OCI-LY7 (cell line): Measurements from ENCODE around the gene AKAP13. TPM values are rescaled to one million over a fixed set of nuclear protein-coding genes. Genes with fewer than 3 reads are reported as not detected.

Experiments used
- BruUV-seq: library from RNA; stranded (reverse); fragments of 400-500 nt; replicated peaks from 2 replicates; lab custom pipeline; 2021; lab: Mats Ljungman, UMichigan
- CTCF ChIA-PET: fragments of 300-600 bp; sonication (Branson Sonifier 250); formaldehyde crosslinking; loops from one replicate; lab custom pipeline; 2022; ENCODE audit warnings: antibody characterized with exemption; ENCODE audit not compliant: unreplicated experiment; lab: Charles Lee
- POLR2A ChIA-PET: fragments of 300-600 bp; sonication (Branson Sonifier 250); formaldehyde crosslinking; loops from one replicate; lab custom pipeline; 2022; ENCODE audit warnings: antibody characterized with exemption; lab: Charles Lee
- DNase-seq: peaks from one replicate; pipeline ENCODE4 v3.0.0-alpha.2; 2015; ENCODE audit warnings: low spot score
- H2AFZ ChIP-seq: fragments of 200-600 bp; sonication (generic), shearing (Covaris generic); 2 replicates; pipeline ENCODE4 v1.6.1; 2014; ENCODE audit warnings: mild to moderate bottlenecking, antibody characterized with exemption, low read length, moderate library complexity
- H3K27ac ChIP-seq: fragments of 200-600 bp; sonication (generic); 2 replicates; pipeline ENCODE4 v1.5.1; 2014; ENCODE audit warnings: mixed run types, low read depth, mild to moderate bottlenecking, moderate library complexity, low read length, inconsistent platforms; ENCODE audit not compliant: poor library complexity, severe bottlenecking
- H3K36me3 ChIP-seq: fragments of 200-600 bp; sonication (generic); 2 replicates; pipeline ENCODE4 v1.6.1; 2014; ENCODE audit warnings: mild to moderate bottlenecking, antibody characterized with exemption, low read length, moderate library complexity, mixed read lengths; ENCODE audit not compliant: insufficient read depth
- H3K4me1 ChIP-seq: fragments of 200-600 bp; sonication (generic); 2 replicates; pipeline ENCODE4 v1.5.1; 2014; ENCODE audit warnings: mild to moderate bottlenecking, low read length; ENCODE audit not compliant: insufficient read depth, poor library complexity, severe bottlenecking
- H3K4me2 ChIP-seq: fragments of 200-600 bp; sonication (generic); 2 replicates; pipeline ENCODE4 v1.6.1; 2014; ENCODE audit warnings: mild to moderate bottlenecking, low read length
- H3K4me3 ChIP-seq: fragments of 200-600 bp; sonication (generic); 2 replicates; pipeline ENCODE4 v1.5.1; 2014; ENCODE audit warnings: mild to moderate bottlenecking, low read depth, low read length; ENCODE audit not compliant: poor library complexity, severe bottlenecking
- H3K79me2 ChIP-seq: fragments of 200-600 bp; sonication (generic); 2 replicates; pipeline ENCODE4 v1.6.1; 2016; ENCODE audit warnings: low read depth, mild to moderate bottlenecking, low read length, moderate library complexity, mixed read lengths; ENCODE audit not compliant: insufficient read depth
- H3K9me2 ChIP-seq: fragments of 200-600 bp; sonication (generic); 2 replicates; pipeline ENCODE4 v1.6.1; 2016; ENCODE audit warnings: mild to moderate bottlenecking, low read length, mixed read lengths; ENCODE audit not compliant: insufficient read depth
- H3K9me3 ChIP-seq: fragments of 200-600 bp; sonication (generic); 2 replicates; pipeline ENCODE4 v1.6.1; 2014; ENCODE audit warnings: mild to moderate bottlenecking, mixed run types, low read length, mixed read lengths
- H4K20me1 ChIP-seq: fragments of 200-600 bp; sonication (generic); 2 replicates; pipeline ENCODE4 v1.6.1; 2014; ENCODE audit warnings: mild to moderate bottlenecking, antibody characterized with exemption, low read length, moderate library complexity, mixed read lengths; ENCODE audit not compliant: insufficient read depth
- EZH2phosphoT487 ChIP-seq: fragments of 200-600 bp; sonication (generic); IDR thresholded peaks from 2 replicates; pipeline ENCODE4 v1.6.1; 2018; ENCODE audit warnings: low read depth, borderline replicate concordance, mild to moderate bottlenecking, mixed run types, antibody characterized with exemption, low read length, moderate library complexity, mixed read lengths
- intact Hi-C: fragments of 100-400 bp; cut with micrococcal nuclease; formaldehyde crosslinking; loops from one replicate; pipeline ENCODE4 v1.10.0; 2022; ENCODE audit not compliant: unreplicated experiment
- total RNA-seq, 2 experiments: library from RNA; depleted of rRNA in 1 of 2; stranded (reverse); fragments of >200 nt in 1 of 2; shearing (Covaris generic) in 1 of 2; gene quantifications; 2 replicates each; pipeline ENCODE4 v1.2.3, GENCODE V29; 2014 to 2022
- TF ChIP-seq, protein P1 (sequence below): fragments of 200-600 bp; sonication (generic); conservative IDR thresholded peaks from 2 replicates; pipeline ENCODE4 v1.5.1; 2014; ENCODE audit warnings: mild to moderate bottlenecking, antibody characterized with exemption, low read length, moderate library complexity, mixed read lengths

The AKAP13 gene
- total RNA-seq, 2 experiments from 2014 or later, result 140 to 250 TPM

DNA sequence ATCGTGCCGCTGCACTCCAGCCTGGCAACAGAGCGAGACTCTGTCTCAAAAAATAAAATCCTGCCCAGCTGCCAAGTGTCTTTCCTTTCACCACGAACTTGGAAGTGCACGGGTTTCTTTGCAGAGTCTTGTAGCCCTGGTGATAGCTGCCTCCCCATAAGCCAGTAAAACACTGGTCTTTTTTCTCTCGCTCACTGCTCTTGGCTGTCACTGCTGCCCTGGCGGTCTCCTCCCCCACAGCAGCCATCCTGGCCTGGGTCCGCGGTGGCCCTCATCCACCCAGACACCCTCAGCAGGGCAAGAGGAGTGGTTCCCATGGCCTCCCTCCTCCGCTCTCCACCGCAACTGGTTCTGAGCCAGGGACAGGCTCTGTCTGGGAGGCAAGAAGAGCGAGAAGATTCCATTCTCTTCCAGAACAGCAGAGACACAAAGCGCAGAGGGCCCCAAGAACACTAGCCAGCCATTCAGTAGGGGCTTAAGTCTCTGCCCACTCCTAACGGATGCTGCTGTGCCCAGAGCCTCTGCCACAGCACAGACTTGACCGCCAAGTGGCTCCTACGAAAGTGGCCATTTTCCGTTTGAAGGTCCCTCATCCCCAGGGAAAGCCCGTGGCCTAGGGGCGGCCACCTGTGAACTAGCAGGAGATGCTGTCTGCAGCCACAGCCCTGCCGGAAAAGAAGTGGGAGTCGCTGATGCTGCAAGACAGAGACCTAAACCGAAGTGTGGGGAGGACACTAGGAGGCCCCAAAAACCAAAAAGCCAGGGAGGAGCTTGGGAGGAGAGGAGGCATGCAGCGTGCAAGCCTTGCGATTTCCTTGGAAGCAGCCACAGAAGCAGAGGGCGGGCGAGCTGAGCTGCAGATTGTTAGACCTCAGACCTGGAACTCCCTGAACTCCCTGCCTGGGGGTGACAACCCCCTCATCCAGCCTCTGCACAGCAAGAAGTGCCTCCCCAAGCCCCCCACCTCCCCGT, 370.2 kb downstream of the AKAP13 start:
- H3K4me2 ChIP-seq, result no peak overlapping the region
- TF ChIP-seq, protein P1, sequence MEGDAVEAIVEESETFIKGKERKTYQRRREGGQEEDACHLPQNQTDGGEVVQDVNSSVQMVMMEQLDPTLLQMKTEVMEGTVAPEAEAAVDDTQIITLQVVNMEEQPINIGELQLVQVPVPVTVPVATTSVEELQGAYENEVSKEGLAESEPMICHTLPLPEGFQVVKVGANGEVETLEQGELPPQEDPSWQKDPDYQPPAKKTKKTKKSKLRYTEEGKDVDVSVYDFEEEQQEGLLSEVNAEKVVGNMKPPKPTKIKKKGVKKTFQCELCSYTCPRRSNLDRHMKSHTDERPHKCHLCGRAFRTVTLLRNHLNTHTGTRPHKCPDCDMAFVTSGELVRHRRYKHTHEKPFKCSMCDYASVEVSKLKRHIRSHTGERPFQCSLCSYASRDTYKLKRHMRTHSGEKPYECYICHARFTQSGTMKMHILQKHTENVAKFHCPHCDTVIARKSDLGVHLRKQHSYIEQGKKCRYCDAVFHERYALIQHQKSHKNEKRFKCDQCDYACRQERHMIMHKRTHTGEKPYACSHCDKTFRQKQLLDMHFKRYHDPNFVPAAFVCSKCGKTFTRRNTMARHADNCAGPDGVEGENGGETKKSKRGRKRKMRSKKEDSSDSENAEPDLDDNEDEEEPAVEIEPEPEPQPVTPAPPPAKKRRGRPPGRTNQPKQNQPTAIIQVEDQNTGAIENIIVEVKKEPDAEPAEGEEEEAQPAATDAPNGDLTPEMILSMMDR, result no peak
- no peak for TF ChIP-seq EZH2phosphoT487
- no TSS peak for BruUV-seq
- no peak for DNase-seq
- H3K4me1 ChIP-seq, result no peaks in the 10 kb centered on the region
- no peak overlapping the region for H3K4me3 ChIP-seq
- H3K79me2 ChIP-seq, result no peaks in the 10 kb centered on the region
- CTCF ChIA-PET, result no interaction called here
- H4K20me1 ChIP-seq, result no peaks in the 10 kb centered on the region
- intact Hi-C loops, result no loop called here
- no peak overlapping the region for H3K27ac ChIP-seq
- no peaks in the 10 kb centered on the region for H3K9me2 ChIP-seq
- POLR2A ChIA-PET, result no interaction called here
- H2AFZ ChIP-seq, result no peak overlapping the region
- H3K36me3 ChIP-seq, result peaks cover 40% of the 10 kb centered on the region
- no peaks in the 10 kb centered on the region for H3K9me3 ChIP-seq

DNA sequence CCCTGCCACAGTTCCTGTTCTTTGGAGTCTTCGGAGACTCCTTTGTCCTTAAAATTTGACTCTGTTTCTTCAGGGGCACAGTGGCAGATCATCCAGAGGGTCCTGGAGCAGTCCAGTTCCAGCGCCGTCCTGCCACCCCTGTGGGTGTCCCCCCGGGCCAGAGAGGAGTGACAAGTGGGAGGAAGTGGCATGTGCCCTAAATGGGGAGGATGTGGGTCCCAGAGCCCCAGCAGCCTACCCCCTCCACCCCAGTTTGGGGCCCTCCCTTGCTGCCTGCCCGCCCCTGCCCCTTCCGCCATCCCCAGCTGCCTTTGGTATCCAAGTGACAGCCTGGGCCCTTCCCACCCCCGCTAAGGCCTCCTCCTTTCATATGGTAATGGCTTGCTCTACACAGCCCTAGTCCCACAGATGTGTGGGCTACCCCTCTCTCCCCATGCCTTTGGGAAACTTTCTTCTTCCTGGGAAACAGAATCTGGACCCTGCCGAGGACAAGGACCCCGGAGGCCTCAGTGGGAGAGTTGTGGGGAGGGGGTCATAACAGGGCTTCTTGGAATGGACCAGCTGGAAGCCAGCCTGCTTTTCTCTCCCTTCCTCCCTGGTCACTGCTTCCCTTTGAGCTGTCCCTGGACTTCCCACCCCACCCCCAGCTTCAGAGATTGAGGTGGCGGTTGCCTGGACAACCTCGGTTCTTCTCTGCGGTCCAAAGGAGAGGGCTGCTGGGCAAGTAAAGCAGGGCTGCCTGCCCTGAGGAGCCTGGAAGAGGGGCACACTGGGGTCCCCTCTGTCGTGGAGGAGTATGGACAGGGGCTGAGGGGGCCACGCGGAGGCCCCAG, 371.1 kb downstream of the AKAP13 start:
- H3K79me2 ChIP-seq, result no peaks in the 10 kb centered on the region
- no peak for DNase-seq
- intact Hi-C loops, result no loop called here
- BruUV-seq, result no TSS peak
- no peaks in the 10 kb centered on the region for H3K9me2 ChIP-seq
- H4K20me1 ChIP-seq, result no peaks in the 10 kb centered on the region
- no peak for TF ChIP-seq EZH2phosphoT487
- TF ChIP-seq, protein P1, result no peak
- H3K4me1 ChIP-seq, result no peaks in the 10 kb centered on the region
- no peak overlapping the region for H3K4me2 ChIP-seq
- H2AFZ ChIP-seq, result no peak overlapping the region
- CTCF ChIA-PET, result no interaction called here
- H3K36me3 ChIP-seq, result peaks cover 30% of the 10 kb centered on the region
- H3K4me3 ChIP-seq, result no peak overlapping the region
- POLR2A ChIA-PET, result interaction anchor here (0.6 to 1.1 kb wide), 2 partner anchors 12 to 85 kb away, joined by 3 read pairs; no protein-coding TSS in a partner anchor
- no peaks in the 10 kb centered on the region for H3K9me3 ChIP-seq
- no peak overlapping the region for H3K27ac ChIP-seq
